Daoy (cell line): ENCODE data around the gene MRPL9. TPM values are rescaled to one million over a fixed set of nuclear protein-coding genes. Genes with fewer than 3 reads are reported as not detected.

Source experiments
- DNase-seq: peaks from one replicate; pipeline ENCODE4 v3.0.0-alpha.2; 2015; ENCODE audit warnings: low read depth
- total RNA-seq: library from RNA; depleted of rRNA; stranded (reverse); fragments of >200 nt; shearing (Covaris generic); gene quantifications from 2 replicates; pipeline ENCODE4 v1.2.3, GENCODE V29; 2014

The MRPL9 gene
- total RNA-seq, 1 experiment from 2014 or later, result 249 TPM

GRCh38 chr1:151733126-151733525, 30.2 kb downstream of the MRPL9 start:
- no peak for DNase-seq

- no peak for DNase-seq
These were observed 33.4 kb downstream of the MRPL9 start for GRCh38 chr1:151729966-151730291.

- no peak for DNase-seq
These were observed 33.9 kb downstream of the MRPL9 start for GRCh38 chr1:151729157-151729965.

GRCh38 chr1:151728151-151729054, 34.9 kb downstream of the MRPL9 start:
- no peak for DNase-seq

GRCh38 chr1:151723726-151724370, 39.4 kb downstream of the MRPL9 start:
- DNase-seq, result no peak

GRCh38 chr1:151721788-151722510, 41.3 kb downstream of the MRPL9 start:
- DNase-seq, result no peak

GRCh38 chr1:151720974-151721787, 42.1 kb downstream of the MRPL9 start, which contains the start of gene RIIAD1:
Gene RIIAD1 (plus strand): TSS chr1:151721522. CDS start chr1:151721537, 15 bp downstream.
- peak; percentile 49 for DNase-seq

GRCh38 chr1:151720554-151720953, 42.7 kb downstream of the MRPL9 start:
- DNase-seq, result no peak

GRCh38 chr1:151720125-151720524, 43.2 kb downstream of the MRPL9 start:
- no peak for DNase-seq

GRCh38 chr1:151718666-151719065, 44.6 kb downstream of the MRPL9 start:
- no peak for DNase-seq

GRCh38 chr1:151718011-151718431, 45.3 kb downstream of the MRPL9 start:
- no peak for DNase-seq

GRCh38 chr1:151716771-151717631, 46.3 kb downstream of the MRPL9 start, which contains the start of gene CELF3:
Gene CELF3 (minus strand): TSS chr1:151716803. CDS start chr1:151716020, 783 bp downstream.
- DNase-seq, result peak; percentile 41

- no peak for DNase-seq
These were observed 46.9 kb downstream of the MRPL9 start for GRCh38 chr1:151716405-151716762.

GRCh38 chr1:151715726-151716404, 47.4 kb downstream of the MRPL9 start:
- no peak for DNase-seq

- no peak for DNase-seq
These were observed 48.2 kb downstream of the MRPL9 start for GRCh38 chr1:151714820-151715725.

GRCh38 chr1:151713874-151714273, 49.4 kb downstream of the MRPL9 start:
- DNase-seq, result no peak

GRCh38 chr1:151713044-151713443, 50.3 kb downstream of the MRPL9 start:
- no peak for DNase-seq

- no peak for DNase-seq
These were observed 51.3 kb downstream of the MRPL9 start for GRCh38 chr1:151711951-151712350.
